Head of caudate nucleus (tissue), 42 donors: Measurements from ENCODE around the gene C11orf68.
"Not testable (repeated sequence)": the region's sequence is repeated elsewhere in the genome, so short reads cannot be mapped to it uniquely, and the experiment has no call there.

Source experiments
- DNase-seq, 42 donors: peaks; one replicate each; pipeline versions ENCODE4 v3.0.0 to v3.0.0-alpha.2; 2020 to 2021; ENCODE audit warnings: mixed read lengths in 7 of 42
- intact Hi-C: fragments of 100-400 bp; cut with DNase I; formaldehyde crosslinking; loops from one replicate; pipeline ENCODE4 v1.15.0; 2022

The C11orf68 gene

GRCh38 chr11:65918211-65919140 lies at the start of gene C11orf68:
C11orf68 (minus strand) TSS chr11:65919062; CDS start chr11:65919031, 31 bp downstream.
- intact Hi-C loops = loop anchor here (5.0 kb wide), 2 partner anchors 36 to 44 kb away; partner anchors contain the start of gene SART1
- DNase-seq = peak in 5 of 42 donors; percentile 9 to 41 (median 24)

- intact Hi-C loops = no loop called here
- DNase-seq = no peak
These were observed 48.6 kb upstream of the C11orf68 start for GRCh38 chr11:65967329-65967934.

- DNase-seq = no peak
- intact Hi-C loops = no loop called here
These were observed 47.3 kb upstream of the C11orf68 start for GRCh38 chr11:65965986-65966762.

GRCh38 chr11:65964906-65965305 lies 46.0 kb upstream of the C11orf68 start:
- DNase-seq = no peak
- intact Hi-C loops = loop anchor here (5.0 kb wide), 2 partner anchors 48 to 103 kb away; partner anchors contain the start of genes C11orf68, DRAP1 and MUS81

GRCh38 chr11:65962141-65962564 lies 43.3 kb upstream of the C11orf68 start:
- intact Hi-C loops = loop anchor here (5.0 kb wide), 2 partner anchors 45 to 100 kb away; partner anchors contain the start of genes C11orf68, DRAP1 and MUS81
- DNase-seq = no peak

GRCh38 chr11:65961267-65962140 lies 42.6 kb upstream of the C11orf68 start, which contains the start of gene SART1:
SART1 (plus strand) TSS chr11:65961734; CDS start chr11:65961781, 47 bp downstream.
- intact Hi-C loops = loop anchor here (1.0 to 5.0 kb wide), 3 partner anchors 41 to 99 kb away; partner anchors contain the start of genes BANF1, C11orf68, DRAP1 and EIF1AD
- peak; percentile 93 to 100 (median 98) for DNase-seq

GRCh38 chr11:65960824-65961266 lies 42.0 kb upstream of the C11orf68 start:
- intact Hi-C loops = loop anchor here (1.0 to 5.0 kb wide), 3 partner anchors 41 to 99 kb away; partner anchors contain the start of genes BANF1, C11orf68, DRAP1 and EIF1AD
- no peak for DNase-seq

GRCh38 chr11:65958774-65959420 lies 40.0 kb upstream of the C11orf68 start:
- intact Hi-C loops = no loop called here
- DNase-seq = no peak

- intact Hi-C loops = no loop called here
- no peak for DNase-seq
These were observed 39.4 kb upstream of the C11orf68 start for GRCh38 chr11:65958291-65958690.

- DNase-seq = no peak
- intact Hi-C loops = no loop called here
These were observed 35.9 kb upstream of the C11orf68 start for GRCh38 chr11:65954771-65955170.

- no peak for DNase-seq
These were observed 34.6 kb upstream of the C11orf68 start for GRCh38 chr11:65953471-65953870.

GRCh38 chr11:65952052-65952521 lies 33.2 kb upstream of the C11orf68 start:
- intact Hi-C loops = no loop called here

More at GRCh38 chr11:65953471-65953870, 34.6 kb upstream of the C11orf68 start:
- intact Hi-C loops = no loop called here

GRCh38 chr11:65951641-65952040 lies 32.8 kb upstream of the C11orf68 start:
- intact Hi-C loops, DNase-seq: not testable (repeated sequence)

More at GRCh38 chr11:65952052-65952521, 33.2 kb upstream of the C11orf68 start:
- no peak for DNase-seq

- DNase-seq, intact Hi-C loops: not testable (repeated sequence)
These were observed 31.8 kb upstream of the C11orf68 start for GRCh38 chr11:65950711-65951110.

GRCh38 chr11:65947603-65948125 lies 28.8 kb upstream of the C11orf68 start:
- intact Hi-C loops = no loop called here
- no peak for DNase-seq

- DNase-seq = no peak
- intact Hi-C loops = no loop called here
These were observed 28.3 kb upstream of the C11orf68 start for GRCh38 chr11:65947133-65947532.

- no peak for DNase-seq
- intact Hi-C loops = no loop called here
These were observed 27.8 kb upstream of the C11orf68 start for GRCh38 chr11:65946655-65947054.
